ENCODE measurements around the gene MAGI2. TPM values are rescaled to one million over a fixed set of nuclear protein-coding genes. Genes with fewer than 3 reads are reported as not detected.

Gene MAGI2
- total and polyA plus RNA-seq, 2 of the 13 experiments (the other 11 are each of a cell fraction or from before 2014, with no cell fraction given), result 1.5 to 3.8 TPM

- Histone ChIP-seq H3K79me2 (ENCODE audit: insufficient read depth, low read length) (no peaks in the 10 kb centered on the region), H3K36me3 (replicated peaks in 1 of 2; ENCODE audit: control insufficient read depth in 1 of 2, insufficient read depth in 2 of 2, low read length in 2 of 2) (no peaks in the 10 kb centered on the region), H3K27me3 (ENCODE audit: control insufficient read depth in 1 of 2, insufficient read depth in 2 of 2, low read length in 2 of 2) (no peaks in the 10 kb centered on the region), H3K4me2 (ENCODE audit: low read depth, low read length) (no peak overlapping the region), H3K4me3 (replicated peaks in 1 of 3; ENCODE audit: insufficient read depth in 1 of 3, low read depth in 2 of 3, low read length in 3 of 3) (no peak overlapping the region), H3K27ac (ENCODE audit: extremely low read length, insufficient read depth, low read length) (no peak overlapping the region), H2AFZ (ENCODE audit: low read length) (no peak overlapping the region), H3K4me1 (ENCODE audit: insufficient read depth, low read length) (0 out of 2 replicates have a peak, but pooled peaks cover under 1% of the 10 kb centered on the region), H3K9ac (ENCODE audit: insufficient read depth, low read depth, low read length) (no peak overlapping the region), H3K9me3 (ENCODE audit: low read length) (no peaks in the 10 kb centered on the region), H4K20me1 (ENCODE audit: insufficient read depth, low read length) (no peaks in the 10 kb centered on the region)
- intact Hi-C loops (cut with micrococcal nuclease; ENCODE audit: unreplicated experiment), result no loop called here
- DNase-seq (ENCODE audit: low spot score), result no peak
- ATAC-seq, result no peak
- no peak for FAIRE-seq
- WGBS (ENCODE audit: low lambda C conversion rate), result 84% methylated on average over 3 of the region's 3 CpGs
- ChIA-PET CTCF (ENCODE audit: low intra/inter-chr PET ratio, low total read pairs) (no interaction called here), POLR2A (no interaction called here)
- no TSS peak for BruUV-seq (replicated peaks)
- in situ Hi-C loops (cut with HindIII; ENCODE audit: extremely low pct_ligation_motif_present, low pct_unique_long_range_greater_than_20kb), result no loop called here
- TF ChIP-seq ZNF12 (CRISPR knock-in tag; IDR thresholded peaks at IDR 0.05) (no peak), FOXK2 (IDR thresholded peaks at IDR 0.05) (no peak), FOXM1 (CRISPR knock-in tag; IDR thresholded peaks at IDR 0.05) (no peak), SNAPC4 (CRISPR knock-in tag; IDR thresholded peaks at IDR 0.05) (no peak), SP2 (CRISPR knock-in tag; IDR thresholded peaks at IDR 0.05) (no peak), AHR (CRISPR knock-in tag; IDR thresholded peaks at IDR 0.05) (no peak), ZSCAN25 (CRISPR knock-in tag; IDR thresholded peaks at IDR 0.05) (no peak), SIN3A (IDR thresholded peaks at IDR 0.05; ENCODE audit: borderline replicate concordance, low read depth, low read length) (no peak), SNAPC5 (CRISPR knock-in tag; IDR thresholded peaks at IDR 0.05; ENCODE audit: borderline replicate concordance) (no peak), ZNF773 (CRISPR knock-in tag; IDR thresholded peaks at IDR 0.05; ENCODE audit: borderline replicate concordance) (no peak), ZNF543 (CRISPR knock-in tag; IDR thresholded peaks at IDR 0.05) (no peak), FOXP4 (CRISPR knock-in tag; IDR thresholded peaks at IDR 0.05) (no peak), CEBPG (CRISPR knock-in tag; IDR thresholded peaks at IDR 0.05) (no peak), NAIF1 (CRISPR knock-in tag; IDR thresholded peaks at IDR 0.05; ENCODE audit: borderline replicate concordance) (no peak), SP1 (IDR thresholded peaks at IDR 0.05) (no peak), SP1 (CRISPR knock-in tag; IDR thresholded peaks at IDR 0.05) (no peak), KDM4B (CRISPR knock-in tag; IDR thresholded peaks at IDR 0.05) (no peak), CTCF (CRISPR knock-in tag; IDR thresholded peaks at IDR 0.05) (no peak)
Observed at GRCh38 chr7:79137942-79138341, 315.5 kb downstream of the MAGI2 start.
